ENCODE results near the gene NUP35.

NUP35 gene

DNA sequence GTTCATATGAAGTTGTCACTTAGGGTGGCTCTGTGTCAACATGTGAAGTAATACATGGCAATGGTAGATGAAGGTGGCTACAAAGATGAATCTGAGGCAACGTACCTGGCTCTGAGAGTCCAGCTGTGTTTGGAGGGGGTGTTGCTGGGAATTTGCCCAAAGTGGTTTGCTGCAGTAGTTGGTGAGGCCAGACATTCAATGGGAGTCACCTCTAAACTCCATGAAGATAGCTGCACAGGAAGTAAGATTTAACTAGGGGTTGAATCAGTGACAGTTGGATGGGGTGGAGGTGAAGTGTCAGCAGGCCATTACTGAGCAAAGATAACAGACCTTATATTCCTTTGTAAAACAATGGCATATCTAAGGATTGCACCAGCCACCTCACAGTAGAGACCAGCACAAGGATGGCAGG lies 71.8 kb downstream of the NUP35 start:
- no peak overlapping the region for H3K4me3 ChIP-seq (ENCODE audit: low read depth, low read length)
- TF ChIP-seq, protein P1, sequence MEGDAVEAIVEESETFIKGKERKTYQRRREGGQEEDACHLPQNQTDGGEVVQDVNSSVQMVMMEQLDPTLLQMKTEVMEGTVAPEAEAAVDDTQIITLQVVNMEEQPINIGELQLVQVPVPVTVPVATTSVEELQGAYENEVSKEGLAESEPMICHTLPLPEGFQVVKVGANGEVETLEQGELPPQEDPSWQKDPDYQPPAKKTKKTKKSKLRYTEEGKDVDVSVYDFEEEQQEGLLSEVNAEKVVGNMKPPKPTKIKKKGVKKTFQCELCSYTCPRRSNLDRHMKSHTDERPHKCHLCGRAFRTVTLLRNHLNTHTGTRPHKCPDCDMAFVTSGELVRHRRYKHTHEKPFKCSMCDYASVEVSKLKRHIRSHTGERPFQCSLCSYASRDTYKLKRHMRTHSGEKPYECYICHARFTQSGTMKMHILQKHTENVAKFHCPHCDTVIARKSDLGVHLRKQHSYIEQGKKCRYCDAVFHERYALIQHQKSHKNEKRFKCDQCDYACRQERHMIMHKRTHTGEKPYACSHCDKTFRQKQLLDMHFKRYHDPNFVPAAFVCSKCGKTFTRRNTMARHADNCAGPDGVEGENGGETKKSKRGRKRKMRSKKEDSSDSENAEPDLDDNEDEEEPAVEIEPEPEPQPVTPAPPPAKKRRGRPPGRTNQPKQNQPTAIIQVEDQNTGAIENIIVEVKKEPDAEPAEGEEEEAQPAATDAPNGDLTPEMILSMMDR (IDR thresholded peaks at IDR 0.05; ENCODE audit: low read depth, low read length, missing control alignments): no peak
- in situ Hi-C loops (cut with HindIII; ENCODE audit: low sequenced_read_pairs): no loop called here
- DNase-seq (ENCODE audit: low read depth): no peak

DNA sequence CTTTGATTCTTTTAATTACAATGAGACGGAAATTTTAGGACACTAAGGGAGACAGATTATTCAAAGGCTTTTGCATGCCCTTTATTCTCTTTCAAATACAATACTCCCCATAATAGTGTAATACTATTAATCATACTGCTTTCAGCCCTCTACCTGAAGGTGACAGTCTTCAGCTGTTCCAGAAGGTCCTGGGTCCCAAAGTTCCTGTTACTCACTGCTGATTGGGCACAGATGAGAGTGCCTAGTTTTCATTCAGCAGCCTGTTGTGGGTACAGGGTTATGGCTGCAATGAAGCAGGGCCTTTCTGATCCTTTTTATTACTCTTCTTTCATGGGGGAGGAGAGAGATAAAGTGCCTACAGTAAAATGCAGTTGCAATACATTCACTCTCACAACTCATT lies 80.2 kb downstream of the NUP35 start:
- TF ChIP-seq, protein P1 (IDR thresholded peaks at IDR 0.05; ENCODE audit: low read depth, low read length, missing control alignments): no peak
- H3K4me3 ChIP-seq (ENCODE audit: low read depth, low read length): no peak overlapping the region
- in situ Hi-C loops (cut with HindIII; ENCODE audit: low sequenced_read_pairs): no loop called here
- DNase-seq (ENCODE audit: low read depth): no peak

GRCh38 chr2:183207110-183207509 lies 82.9 kb downstream of the NUP35 start:
- in situ Hi-C loops (cut with HindIII; ENCODE audit: low sequenced_read_pairs): no loop called here
- peak; percentile 83 for DNase-seq (ENCODE audit: low read depth)
- no peak overlapping the region for H3K4me3 ChIP-seq (ENCODE audit: low read depth, low read length)
- TF ChIP-seq, protein P1 (IDR thresholded peaks at IDR 0.05; ENCODE audit: low read depth, low read length, missing control alignments): no peak

DNA sequence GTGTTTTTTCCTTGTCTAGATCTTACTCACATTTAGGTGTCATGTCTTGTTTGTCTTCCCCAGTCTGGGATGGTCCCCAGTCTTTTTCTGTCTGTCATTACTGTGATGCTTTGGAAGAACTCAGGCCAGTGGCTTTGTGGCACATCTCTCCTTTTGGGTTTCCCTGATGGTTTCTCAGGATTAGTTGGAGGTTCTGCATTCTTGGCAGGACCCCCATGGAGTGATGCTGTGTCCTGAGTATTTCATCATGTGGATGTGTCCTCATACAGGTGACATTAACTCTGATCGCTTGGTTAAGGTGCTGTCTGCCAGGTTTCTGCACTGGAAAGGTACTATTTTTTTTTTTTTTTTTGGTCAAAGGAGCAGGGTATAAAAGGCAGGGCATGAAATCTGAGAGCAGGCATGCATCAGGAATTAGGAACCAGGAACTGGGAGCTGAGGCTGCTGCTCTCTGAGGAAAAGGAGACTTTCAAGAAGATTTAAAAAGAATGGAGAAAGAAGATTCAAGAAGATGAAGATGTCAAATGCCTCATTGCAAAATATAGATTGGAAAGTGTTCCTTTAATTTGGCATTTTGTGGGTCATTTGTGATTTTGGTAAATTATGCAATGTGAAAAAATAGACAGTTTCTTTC lies 85.3 kb downstream of the NUP35 start:
- no peak for DNase-seq (ENCODE audit: low read depth)
- no peak overlapping the region for H3K4me3 ChIP-seq (ENCODE audit: low read depth, low read length)
- TF ChIP-seq, protein P1 (IDR thresholded peaks at IDR 0.05; ENCODE audit: low read depth, low read length, missing control alignments): no peak
- in situ Hi-C loops (cut with HindIII; ENCODE audit: low sequenced_read_pairs): no loop called here
